GM12875 (cell line): ENCODE measurements around the gene LGALS3BP.

ENCODE experiments used
- H3K4me3 ChIP-seq: one replicate; pipeline ENCODE4 v1.5.1; 2011; ENCODE audit warnings: low read depth, low read length, control low read depth
- TF ChIP-seq, protein P1 (sequence below): IDR thresholded peaks from 2 replicates; pipeline ENCODE4 v1.5.1; 2011; ENCODE audit warnings: low read depth, mild to moderate bottlenecking, control low read depth, inconsistent platforms, low read length, moderate library complexity, borderline replicate concordance; ENCODE audit not compliant: insufficient read depth

LGALS3BP gene

DNA sequence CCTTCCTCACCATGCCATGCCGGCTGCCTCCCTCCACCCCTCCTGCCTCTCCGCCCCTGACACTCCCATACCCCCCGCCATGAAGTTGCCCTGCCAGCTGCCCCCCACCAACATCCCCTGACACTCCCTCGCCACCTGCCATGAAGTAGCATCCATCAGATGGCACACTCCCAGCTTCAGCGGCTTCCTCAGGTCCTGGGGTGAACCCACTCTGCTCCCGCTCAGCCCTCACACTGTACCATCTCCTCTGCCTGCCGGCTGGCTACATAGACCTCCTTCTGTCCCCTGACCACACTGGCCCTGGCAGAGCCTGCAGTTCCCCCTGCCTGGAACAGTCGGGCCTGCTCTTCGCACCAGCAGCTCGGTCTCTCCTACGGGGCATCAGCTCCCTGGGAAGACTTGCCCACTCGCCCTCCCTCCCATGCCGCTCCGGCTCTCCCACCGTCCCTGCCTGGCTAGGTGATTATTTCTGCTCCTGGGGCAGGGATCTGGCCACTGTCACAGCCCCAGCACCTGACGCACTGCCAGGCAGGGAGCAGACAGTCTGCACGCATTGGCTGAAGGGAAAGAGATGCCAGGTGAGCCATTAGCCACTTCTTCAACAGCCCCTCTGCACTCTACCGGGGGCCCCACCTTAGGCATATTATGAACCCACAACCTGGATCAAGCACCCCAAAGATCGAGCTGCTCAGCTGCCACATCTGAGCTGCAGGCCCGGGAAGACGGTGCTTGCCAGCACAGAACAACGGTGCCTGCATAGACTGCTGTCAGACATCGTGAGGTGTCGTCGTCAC is 20.9 kb upstream of the LGALS3BP start:
- H3K4me3 ChIP-seq, result no peak overlapping the region
- TF ChIP-seq, protein P1, sequence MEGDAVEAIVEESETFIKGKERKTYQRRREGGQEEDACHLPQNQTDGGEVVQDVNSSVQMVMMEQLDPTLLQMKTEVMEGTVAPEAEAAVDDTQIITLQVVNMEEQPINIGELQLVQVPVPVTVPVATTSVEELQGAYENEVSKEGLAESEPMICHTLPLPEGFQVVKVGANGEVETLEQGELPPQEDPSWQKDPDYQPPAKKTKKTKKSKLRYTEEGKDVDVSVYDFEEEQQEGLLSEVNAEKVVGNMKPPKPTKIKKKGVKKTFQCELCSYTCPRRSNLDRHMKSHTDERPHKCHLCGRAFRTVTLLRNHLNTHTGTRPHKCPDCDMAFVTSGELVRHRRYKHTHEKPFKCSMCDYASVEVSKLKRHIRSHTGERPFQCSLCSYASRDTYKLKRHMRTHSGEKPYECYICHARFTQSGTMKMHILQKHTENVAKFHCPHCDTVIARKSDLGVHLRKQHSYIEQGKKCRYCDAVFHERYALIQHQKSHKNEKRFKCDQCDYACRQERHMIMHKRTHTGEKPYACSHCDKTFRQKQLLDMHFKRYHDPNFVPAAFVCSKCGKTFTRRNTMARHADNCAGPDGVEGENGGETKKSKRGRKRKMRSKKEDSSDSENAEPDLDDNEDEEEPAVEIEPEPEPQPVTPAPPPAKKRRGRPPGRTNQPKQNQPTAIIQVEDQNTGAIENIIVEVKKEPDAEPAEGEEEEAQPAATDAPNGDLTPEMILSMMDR, result no peak

DNA sequence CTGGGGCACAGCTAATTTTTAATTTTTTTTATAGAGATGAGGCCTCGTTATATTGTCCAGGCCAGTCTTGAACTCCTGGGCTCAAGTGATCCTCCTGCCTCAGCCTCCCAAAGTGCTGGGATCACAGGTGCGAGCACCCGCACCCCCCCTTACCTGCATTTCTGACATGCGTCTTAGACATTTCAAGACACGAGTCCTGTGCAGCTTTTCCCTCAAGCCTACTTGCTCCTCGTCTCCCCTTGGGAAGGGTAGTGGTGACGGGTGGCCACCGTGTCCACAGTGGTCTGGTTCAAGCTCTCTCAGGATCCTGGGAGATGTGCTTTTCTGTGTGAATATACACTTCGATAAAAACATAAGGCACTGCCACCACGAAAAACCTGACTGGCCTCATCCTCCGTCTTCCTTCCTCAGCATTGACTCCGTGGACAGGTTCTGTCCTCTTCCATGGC is 20.2 kb upstream of the LGALS3BP start:
- no peak overlapping the region for H3K4me3 ChIP-seq
- TF ChIP-seq, protein P1, result no peak

GRCh38 chr17:78999056-78999768 is 19.5 kb upstream of the LGALS3BP start:
- H3K4me3 ChIP-seq, result no peak overlapping the region
- TF ChIP-seq, protein P1, result no peak

GRCh38 chr17:78998311-78999055 is 18.8 kb upstream of the LGALS3BP start:
- H3K4me3 ChIP-seq, result no peak overlapping the region
- TF ChIP-seq, protein P1, result no peak

GRCh38 chr17:78997881-78998280 is 18.2 kb upstream of the LGALS3BP start:
- no peak overlapping the region for H3K4me3 ChIP-seq
- TF ChIP-seq, protein P1, result no peak

DNA sequence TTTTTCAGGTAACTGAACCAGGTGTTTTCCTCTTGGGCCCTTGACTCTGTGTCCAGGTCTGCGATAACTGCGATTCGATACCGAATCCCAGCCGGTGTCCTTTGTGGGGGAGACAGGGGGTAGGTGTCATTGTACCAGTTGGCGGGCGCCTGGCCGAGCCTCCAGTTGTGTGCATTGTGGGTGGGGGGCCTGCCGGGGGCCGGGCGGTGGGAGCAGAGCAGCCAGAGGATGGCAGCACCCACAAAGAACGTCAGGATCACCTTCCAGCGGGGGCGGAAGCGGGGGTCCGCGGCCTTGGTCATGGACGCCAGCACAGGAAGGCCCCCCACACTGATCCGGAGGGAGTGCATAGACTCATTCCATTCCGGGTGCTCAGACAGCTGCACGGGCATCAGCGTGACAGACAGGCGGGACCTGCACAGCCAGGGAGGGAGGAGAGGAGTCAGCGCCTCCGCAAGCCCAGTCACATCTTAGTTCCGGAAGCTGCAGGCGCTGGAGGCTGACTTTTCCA is 17.6 kb upstream of the LGALS3BP start:
- TF ChIP-seq, protein P1, result no peak
- H3K4me3 ChIP-seq, result no peak overlapping the region
